ENCODE measurements around the gene SOWAHA.
A peak's percentile ranks its signal among the peaks of the same experiment; 100 is the strongest.

The SOWAHA gene

GRCh38 chr5:132812781-132813598 lies at the start of gene SOWAHA:
Gene SOWAHA (plus strand): TSS chr5:132813302. CDS start chr5:132813622, 320 bp downstream.
- DNase-seq (ENCODE audit: low spot score), result peak; percentile 61

GRCh38 chr5:132764051-132764450 lies 49.1 kb upstream of the SOWAHA start:
- no peak for DNase-seq (ENCODE audit: low spot score)

- DNase-seq (ENCODE audit: low spot score), result no peak
Measured at GRCh38 chr5:132764671-132765238, 48.3 kb upstream of the SOWAHA start.

- no peak for DNase-seq (ENCODE audit: low spot score)
Measured at GRCh38 chr5:132765311-132766019, 47.6 kb upstream of the SOWAHA start.

GRCh38 chr5:132766020-132766805 lies 46.9 kb upstream of the SOWAHA start:
- no peak for DNase-seq (ENCODE audit: low spot score)

GRCh38 chr5:132766806-132767055 lies 46.4 kb upstream of the SOWAHA start:
- no peak for DNase-seq (ENCODE audit: low spot score)

- no peak for DNase-seq (ENCODE audit: low spot score)
Measured at GRCh38 chr5:132767150-132767549, 46.0 kb upstream of the SOWAHA start.

GRCh38 chr5:132768485-132768868 lies 44.6 kb upstream of the SOWAHA start:
- DNase-seq (ENCODE audit: low spot score), result no peak

- DNase-seq (ENCODE audit: low spot score), result no peak
Measured at GRCh38 chr5:132770476-132771159, 42.5 kb upstream of the SOWAHA start.

- peak; percentile 28 for DNase-seq (ENCODE audit: low spot score)
Measured at GRCh38 chr5:132771503-132771998, 41.6 kb upstream of the SOWAHA start.

GRCh38 chr5:132772291-132773070 lies 40.6 kb upstream of the SOWAHA start:
- DNase-seq (ENCODE audit: low spot score), result no peak

- DNase-seq (ENCODE audit: low spot score), result no peak
Measured at GRCh38 chr5:132773114-132773513, 40.0 kb upstream of the SOWAHA start.

GRCh38 chr5:132773601-132774355 lies 39.3 kb upstream of the SOWAHA start:
- no peak for DNase-seq (ENCODE audit: low spot score)

GRCh38 chr5:132774406-132774805 lies 38.7 kb upstream of the SOWAHA start:
- DNase-seq (ENCODE audit: low spot score), result no peak

GRCh38 chr5:132774896-132775295 lies 38.2 kb upstream of the SOWAHA start:
- no peak for DNase-seq (ENCODE audit: low spot score)

- peak; percentile 44 for DNase-seq (ENCODE audit: low spot score)
Measured at GRCh38 chr5:132775476-132775961, 37.6 kb upstream of the SOWAHA start.

- peak; percentile 42 for DNase-seq (ENCODE audit: low spot score)
Measured at GRCh38 chr5:132776131-132776937, 36.8 kb upstream of the SOWAHA start.

GRCh38 chr5:132776938-132777208 lies 36.2 kb upstream of the SOWAHA start:
- no peak for DNase-seq (ENCODE audit: low spot score)

Data from SW480 (cell line).